ENCODE measurements around the gene PTCRA.
"Not testable (repeated sequence)": the region's sequence is repeated elsewhere in the genome, so short reads cannot be mapped to it uniquely, and the experiment has no call there.

PTCRA gene

GRCh38 chr6:42947950-42948349 is 32.1 kb downstream of the PTCRA start:
- DNase-seq = no peak

DNA sequence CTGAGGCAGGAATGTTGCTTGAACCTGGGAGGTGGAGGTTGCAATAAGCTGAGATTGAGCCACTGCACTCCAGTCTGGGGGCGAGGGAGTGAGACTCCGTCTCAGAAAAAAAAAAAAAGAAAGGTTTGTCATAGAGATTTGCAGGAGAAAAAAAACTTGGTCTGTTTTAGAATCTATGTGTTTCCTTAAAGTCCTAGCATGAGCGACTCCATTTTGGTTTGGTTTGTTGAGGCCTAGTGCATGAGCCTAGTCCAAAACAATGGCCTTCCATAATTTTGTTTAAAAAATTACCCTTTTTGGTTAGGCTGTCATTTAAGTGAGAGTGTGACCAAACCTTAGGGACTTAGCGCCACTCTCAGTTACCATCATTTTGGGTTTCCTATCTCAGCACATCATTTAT is 36.5 kb downstream of the PTCRA start:
- DNase-seq = no peak

DNA sequence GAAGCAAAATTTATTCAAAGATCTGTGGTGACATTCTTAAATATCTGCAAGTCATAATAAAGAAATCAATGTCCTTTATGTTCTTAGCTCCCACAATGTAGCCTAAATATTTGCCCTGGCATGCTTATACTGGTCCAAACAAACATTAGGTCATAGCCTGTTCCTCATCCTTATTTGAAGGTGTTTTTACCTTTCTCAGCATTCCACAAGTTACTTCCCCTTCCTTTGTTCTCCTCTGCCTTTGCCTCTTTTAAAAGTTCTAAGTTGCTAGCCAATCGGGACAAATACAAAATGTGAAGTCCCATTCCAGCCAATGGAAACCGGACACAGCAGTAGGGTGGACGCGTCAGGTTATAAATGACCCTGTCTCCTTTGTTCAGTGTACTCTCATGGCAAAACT is 38.6 kb downstream of the PTCRA start:
- not testable (repeated sequence) for DNase-seq

DNA sequence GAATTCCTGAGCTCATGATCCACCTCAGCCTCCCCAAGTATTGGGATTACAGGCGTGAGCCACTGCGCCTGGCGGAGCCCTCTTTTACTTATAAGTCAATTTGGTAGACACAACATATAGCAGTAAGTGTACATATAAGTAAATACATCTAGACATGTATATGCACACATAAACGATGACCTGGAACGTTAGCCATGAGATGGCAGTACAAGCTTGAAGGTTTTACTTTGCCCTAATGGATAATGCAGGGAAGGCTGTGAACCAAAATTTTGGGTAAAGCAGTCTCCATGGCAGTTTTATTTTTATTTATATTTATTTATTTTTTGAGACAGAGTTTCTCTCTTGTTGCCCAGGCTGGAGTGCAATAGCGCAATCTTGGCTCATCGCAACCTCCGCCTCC is 42.3 kb downstream of the PTCRA start:
- DNase-seq = no peak

GRCh38 chr6:42959917-42960242 is 44.0 kb downstream of the PTCRA start:
- DNase-seq = no peak

DNA sequence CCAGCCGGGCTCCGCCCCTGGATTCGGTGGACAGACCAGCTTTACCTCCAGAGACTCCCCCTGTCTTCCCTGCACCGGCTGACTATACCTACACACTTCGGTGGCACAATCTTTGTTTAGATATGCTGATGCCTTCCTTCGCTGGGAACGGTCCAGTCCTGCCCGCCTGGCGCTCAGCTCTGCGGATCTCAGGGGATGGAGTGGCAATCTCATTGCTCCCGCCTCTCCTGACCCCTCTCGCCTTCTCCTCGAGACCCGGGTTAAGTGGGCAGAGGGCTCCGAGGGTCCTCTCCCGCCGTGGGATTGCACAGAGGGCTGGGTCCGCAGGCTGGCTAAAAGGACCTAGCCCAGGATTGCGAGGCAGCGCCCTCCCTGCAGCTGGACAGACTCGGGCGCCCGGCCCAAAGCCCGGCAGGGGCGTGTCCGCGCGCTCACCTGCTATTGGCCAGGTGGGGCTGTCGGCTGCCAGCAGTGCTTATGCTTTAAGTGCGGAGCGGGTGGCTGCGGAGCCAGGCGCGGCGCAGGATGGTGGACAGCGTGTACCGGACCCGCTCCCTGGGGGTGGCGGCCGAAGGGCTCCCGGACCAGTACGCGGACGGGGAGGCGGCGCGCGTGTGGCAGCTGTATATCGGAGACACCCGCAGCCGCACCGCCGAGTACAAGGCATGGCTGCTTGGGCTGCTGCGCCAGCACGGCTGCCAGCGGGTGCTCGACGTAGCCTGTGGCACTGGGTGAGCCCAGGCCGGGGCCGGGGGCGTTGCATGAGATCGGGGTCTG is 44.6 kb downstream of the PTCRA start, which contains the start of gene GNMT:
Gene GNMT, plus strand, starts transcription at position 512 of the 777 bp plus-strand sequence. Its CDS starts 14 bp downstream, at position 526.
- peak; percentile 40 for DNase-seq

DNA sequence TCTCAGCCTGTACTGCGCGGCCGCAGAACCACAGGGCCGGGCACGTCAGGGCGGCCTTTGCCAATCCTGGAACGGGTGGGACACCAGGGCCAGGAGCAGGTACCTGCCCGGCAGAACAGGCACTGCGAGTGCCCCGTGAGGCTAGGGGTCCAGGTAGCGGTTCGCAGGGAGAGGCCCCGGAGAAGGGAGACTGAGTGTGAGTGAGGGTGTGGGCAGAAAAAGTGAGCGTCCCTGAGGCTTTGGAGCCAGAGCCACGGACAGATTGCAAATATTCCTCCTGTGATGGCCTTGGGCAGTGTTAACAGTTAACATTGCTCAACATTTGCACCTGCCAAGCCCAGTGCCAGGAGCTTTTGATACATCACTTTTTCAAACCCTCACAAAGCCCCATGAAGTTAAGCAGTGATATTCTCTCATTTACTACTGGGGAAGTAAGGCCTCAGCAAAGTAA is 45.2 kb downstream of the PTCRA start:
- DNase-seq = no peak

DNA sequence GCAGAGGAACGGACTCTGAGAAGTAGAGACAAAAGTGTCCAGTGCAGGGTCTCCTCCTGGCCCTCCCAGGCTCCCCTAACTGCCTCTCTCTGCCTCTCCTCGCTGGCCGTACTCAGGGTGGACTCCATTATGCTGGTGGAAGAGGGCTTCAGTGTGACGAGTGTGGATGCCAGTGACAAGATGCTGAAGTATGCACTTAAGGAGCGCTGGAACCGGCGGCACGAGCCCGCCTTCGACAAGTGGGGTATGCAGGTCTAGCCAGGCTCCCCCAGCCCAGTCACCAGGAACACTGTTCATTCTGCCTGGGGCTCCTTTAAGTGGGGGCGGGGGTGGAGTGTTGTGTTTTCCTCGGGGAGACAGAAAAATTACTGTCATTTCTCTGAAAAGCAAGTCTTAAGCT is 46.2 kb downstream of the PTCRA start:
- no peak for DNase-seq

- no peak for DNase-seq
Measured at GRCh38 chr6:42962502-42963178, 46.8 kb downstream of the PTCRA start.

- DNase-seq = no peak
Measured at GRCh38 chr6:42963179-42963854, 47.5 kb downstream of the PTCRA start.

DNA sequence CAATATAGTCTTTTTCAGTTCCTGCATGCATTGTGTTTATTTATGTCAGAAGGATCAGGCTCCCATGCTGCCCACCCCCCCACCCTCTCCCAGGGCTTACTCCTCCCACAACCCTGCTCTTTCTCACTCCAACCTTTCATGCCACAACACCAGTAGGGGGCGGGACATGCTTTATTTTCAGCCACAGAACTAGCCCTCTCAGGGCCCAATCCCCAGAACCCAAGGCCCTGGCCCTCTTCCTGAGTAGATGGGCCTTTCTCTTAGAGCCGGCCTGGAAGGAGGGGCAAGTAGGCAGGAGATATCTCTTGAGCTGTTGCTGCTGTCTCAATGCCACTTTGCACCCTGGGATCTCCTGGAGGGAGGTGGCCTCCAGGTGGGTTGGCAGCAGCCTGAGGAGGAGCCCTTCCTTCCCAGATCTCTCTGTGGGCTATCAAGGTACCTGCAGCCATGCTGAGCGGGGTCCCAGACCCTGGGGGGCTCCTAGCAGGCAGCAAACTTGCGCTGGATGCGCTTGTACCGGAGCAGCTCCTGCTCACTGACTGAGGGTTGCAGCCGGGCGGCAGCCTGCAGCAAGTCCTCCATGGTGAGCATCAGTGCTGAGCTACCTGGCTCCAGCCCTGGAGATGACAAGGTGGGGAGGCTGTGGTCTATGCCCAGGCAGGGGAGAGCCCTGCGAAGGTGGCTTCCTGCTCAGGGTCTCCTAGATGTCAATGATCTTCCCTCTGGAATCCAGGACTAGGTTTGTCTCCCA is 48.2 kb downstream of the PTCRA start:
- peak; percentile 21 for DNase-seq

GRCh38 chr6:42966571-42966970 is 50.7 kb downstream of the PTCRA start:
- DNase-seq = no peak

DNA sequence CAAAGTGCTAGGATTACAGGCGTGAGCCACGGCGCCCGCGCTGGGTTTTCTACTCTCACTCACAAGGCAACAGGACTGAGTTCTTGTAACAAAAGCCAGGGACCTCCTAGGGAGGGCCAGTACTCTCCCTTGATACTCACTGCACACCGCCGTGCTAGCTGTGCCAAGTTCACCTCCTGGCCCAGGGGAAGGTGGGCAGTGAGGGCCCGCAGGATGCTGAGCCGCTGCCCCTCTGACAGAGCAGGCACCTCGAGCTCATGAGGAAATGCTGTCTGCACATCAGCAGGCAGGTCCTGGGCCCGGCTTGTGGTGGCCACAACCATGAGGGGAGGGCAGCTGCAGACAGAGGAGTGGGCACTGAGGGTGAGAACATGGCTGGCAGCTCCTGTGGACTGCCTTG is 51.4 kb downstream of the PTCRA start:
- no peak for DNase-seq

- no peak for DNase-seq
Measured at GRCh38 chr6:42968126-42968701, 52.4 kb downstream of the PTCRA start.

GRCh38 chr6:42968783-42969182 is 52.9 kb downstream of the PTCRA start:
- DNase-seq = no peak

DNA sequence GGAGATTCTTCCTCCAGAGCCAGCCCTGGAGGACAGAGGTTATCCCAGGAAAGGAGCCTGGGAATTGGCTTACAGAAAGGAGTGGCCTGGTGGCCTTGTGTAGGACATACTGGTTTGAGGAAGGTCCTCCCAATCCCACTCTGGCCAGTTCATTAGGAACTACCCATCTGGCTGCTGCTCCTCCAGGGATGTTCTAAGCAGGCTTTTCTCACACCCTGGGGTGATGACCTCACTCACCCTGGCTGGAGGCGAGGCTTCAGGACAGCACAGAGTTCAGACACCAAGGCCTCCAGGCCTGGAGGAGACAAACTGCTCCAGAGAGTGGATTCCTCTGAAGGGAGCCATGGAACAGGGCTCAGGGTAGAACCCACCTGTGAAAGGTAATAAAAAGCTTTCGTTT is 53.6 kb downstream of the PTCRA start:
- no peak for DNase-seq

- DNase-seq = no peak
Measured at GRCh38 chr6:42969934-42970333, 54.1 kb downstream of the PTCRA start.

- DNase-seq = no peak
Measured at GRCh38 chr6:42970871-42971612, 55.2 kb downstream of the PTCRA start.

DNA sequence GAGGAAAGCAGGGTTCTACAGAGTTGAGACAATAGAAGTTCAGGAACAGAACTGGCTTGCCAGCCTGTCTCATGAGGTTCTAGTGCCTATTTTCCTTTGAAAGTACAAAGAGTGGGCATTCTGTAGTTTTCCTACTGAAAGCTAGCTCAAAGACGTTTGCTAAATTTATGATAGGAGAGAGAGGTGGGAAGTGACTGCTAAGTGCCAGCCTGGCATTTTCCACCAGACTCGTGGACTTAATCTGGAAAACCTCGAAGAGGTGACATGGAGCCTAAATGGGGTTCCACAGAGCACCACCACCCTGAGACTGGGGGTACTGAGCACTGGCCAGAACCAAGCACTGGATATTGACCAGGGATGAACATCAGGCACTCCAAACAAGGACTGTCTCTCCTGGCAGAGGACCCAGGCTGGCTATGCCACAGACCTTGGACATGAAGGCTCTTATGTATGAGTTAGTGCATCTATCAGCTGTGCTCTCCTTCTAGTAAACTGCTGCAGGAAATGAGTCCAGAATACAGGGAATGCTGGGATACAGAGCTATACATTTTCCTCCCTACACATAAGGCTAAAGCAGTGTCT is 56.0 kb downstream of the PTCRA start:
- DNase-seq = no peak

GRCh38 chr6:42973926-42974325 is 58.1 kb downstream of the PTCRA start:
- DNase-seq = no peak

GRCh38 chr6:42974919-42975505 is 59.2 kb downstream of the PTCRA start:
- no peak for DNase-seq

Data from activated naive CD4-positive, alpha-beta T cell treated with anti-CD3 and anti-CD28 coated beads, Interleukin-2, amount 50 U/mL, for 16 hours (primary cell).